Measurements from ENCODE around the gene LPAR2.
A peak's percentile ranks its signal among the peaks of the same experiment; 100 is the strongest.

LPAR2 gene

DNA sequence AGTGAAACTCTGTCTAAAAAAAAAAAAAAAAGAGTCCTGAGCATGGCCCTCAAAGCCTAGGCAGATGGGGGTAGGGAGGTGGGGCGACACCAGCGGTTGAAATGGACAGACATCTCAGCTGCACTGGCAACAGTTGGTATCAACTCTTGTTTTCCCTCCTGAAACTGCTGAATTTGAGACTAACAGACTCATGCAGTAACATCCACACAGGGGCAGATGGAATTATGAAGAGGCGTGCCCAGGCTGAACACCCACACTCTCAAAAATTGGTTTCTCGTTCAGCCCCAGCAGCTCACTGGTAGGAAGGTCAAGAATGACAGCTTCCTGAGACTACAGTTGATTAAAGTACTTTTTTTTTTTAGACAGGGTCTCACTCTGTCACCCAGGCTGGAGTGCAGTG lies 33.6 kb downstream of the LPAR2 start:
- peak; percentile 62 for DNase-seq

DNA sequence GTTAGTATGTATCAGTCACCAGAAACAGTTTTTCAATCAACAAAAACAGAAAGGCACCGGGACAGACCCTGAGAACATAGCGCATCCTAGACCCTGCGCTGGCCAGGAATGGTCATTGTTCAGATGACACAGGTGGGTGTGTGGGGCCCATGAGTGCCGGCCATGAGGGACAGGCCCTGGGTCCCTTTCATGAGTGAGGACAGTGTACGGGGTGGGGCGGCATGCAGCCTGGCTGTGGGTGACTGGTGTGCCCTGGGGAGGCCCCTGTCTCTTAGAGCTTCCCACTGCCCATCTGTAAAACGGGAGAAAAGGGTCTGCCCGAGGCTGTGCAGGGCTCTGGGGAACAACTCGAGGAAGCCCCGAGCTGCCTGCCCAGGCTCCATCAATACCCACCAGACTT lies 35.3 kb downstream of the LPAR2 start:
- DNase-seq, result no peak

DNA sequence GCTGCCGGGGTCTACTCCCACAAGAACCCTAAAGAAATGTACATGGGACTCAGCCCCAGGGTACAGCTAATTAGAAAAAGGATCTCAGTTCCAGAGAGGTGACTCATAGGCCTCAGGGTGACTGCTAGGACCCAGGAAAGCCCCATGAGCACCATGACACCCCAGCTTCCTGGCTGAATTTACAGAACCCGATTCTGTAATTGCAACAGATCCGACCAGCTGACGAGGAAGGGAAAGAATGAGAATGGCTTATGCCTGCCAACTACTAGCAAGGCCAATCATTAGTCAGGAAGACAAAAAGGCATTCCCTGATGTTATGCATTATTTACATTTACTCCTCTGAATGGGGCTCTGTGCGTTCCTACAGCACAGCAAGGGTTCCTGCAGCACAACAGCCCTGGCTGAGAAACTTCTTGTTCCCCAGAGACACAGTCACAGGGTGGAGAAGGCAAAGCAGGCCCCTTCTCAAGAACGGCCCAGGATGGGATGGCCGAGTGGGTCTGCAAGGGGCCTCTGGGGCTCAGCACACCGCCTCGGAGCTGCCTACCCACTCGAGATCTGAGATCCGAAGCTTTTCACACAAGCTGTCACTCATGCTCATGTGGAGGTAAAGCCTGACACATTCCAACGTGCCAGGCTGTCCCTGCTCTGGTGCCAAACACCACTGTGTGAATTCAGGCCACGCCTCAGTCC lies 36.7 kb downstream of the LPAR2 start:
- DNase-seq, result peak; percentile 98

DNA sequence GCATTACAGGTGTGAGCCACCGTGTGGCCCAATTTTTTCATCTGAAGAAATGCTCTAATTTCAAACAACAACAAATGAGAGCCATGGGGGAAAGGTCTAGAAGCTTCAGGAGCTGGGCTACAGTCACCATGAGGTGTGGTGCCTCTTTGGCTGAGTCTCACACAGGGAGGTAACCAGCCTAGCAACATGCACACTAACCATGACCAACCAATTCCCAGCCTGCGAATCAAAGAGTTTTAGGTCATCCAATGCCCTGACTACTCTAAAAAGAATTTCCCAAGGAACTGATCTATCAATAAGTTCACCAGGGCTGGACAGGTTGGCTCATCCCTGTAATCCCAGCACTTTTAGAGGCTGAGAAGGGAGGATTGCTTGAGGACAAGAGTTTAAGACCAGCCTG lies 39.5 kb downstream of the LPAR2 start:
- DNase-seq, result no peak

DNA sequence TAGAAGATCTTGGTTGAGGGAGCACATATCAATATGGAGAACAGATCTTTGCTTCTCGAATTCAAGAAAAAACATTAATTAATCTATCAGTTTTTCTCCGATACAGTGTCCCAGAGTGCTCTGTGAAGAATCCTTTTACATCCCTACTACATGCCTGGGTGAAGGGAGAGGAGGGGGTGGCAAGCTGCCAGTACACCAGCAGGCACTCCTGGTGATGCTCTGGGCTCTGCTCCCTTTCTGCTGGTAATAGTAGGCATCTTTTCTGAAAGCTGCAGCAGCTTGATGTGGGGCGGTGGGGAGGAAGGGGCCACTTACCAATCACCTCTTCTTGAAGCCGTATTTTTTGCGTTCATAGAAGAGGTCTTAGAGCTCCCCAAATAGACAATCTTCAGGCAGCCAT lies 40.2 kb downstream of the LPAR2 start:
- DNase-seq, result no peak

DNA sequence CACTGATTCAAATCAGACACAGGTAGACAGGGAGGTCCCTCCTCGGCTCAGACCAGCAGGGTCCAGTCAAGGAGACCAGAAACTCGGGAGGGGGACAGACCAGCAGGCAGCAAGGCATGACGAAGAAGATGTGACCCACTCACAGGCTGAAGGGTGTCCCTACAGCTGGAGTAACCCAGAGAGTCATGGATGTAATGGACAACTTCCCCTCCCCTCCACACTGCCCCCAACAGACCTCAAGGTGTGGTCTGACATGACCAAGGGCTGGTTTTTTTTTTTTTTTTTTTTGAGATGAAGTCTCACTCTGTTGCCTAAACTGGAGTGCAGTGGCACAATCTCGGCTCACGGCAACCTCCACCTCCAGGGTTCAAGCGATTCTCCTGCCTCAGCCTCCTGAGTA lies 43.7 kb downstream of the LPAR2 start:
- no peak for DNase-seq

DNA sequence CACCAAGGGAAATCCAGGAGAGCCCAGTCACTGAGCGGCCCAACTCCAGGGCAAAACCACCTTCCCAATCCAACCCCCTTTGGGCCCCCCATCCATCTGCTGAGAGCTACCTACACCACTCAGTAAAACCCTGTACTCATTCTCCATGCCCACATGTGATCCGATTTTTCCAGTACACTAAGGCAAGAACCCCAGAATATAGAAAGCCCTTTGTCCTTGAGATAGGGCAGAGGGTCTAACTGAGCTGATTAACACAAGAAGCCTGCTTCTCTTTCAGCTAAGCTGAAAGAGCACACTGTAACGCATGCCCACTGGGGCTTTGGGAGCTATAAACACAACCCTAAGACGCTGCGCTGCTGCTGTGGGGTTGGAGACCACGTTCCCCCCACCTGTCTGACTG lies 45.5 kb downstream of the LPAR2 start:
- no peak for DNase-seq

DNA sequence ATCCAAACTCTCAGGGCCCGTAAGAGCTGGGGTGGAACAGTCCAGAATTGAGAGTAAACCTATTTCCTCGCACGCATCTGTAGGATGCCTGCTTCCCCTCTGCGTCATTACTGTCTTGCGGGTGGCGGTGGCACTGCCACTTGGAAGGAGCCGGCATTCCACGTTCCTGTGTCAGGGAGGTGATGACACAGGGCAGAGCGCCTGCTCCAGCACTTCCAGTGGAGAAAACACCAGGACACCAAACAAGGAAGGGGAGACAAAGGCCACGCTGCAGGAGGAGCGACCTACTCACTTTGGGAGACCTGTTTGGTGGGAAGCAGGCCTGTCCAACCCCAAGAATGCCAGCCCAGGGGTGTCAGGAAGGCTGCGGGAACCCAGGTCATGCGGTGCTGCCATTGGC lies 46.6 kb downstream of the LPAR2 start:
- DNase-seq, result no peak

DNA sequence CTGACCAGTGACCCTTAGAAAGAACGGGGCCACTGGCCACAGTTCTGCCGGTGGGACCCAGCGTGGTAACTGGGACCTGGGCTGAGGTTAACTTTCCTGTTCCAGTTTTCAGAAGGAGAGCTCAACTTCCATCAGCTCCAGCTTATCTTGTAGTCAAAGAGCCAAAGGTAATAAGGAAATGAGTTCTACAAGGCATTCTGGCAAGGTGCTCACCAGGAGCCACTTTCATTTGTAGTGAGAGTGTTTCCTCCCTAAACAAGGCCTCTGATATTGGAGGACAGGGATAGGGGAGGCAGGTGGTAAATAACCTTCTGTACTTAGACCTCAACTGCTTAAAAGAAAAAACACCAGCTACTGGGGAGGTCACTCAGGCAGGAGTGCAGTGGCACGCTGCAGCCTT lies 47.6 kb downstream of the LPAR2 start:
- no peak for DNase-seq

DNA sequence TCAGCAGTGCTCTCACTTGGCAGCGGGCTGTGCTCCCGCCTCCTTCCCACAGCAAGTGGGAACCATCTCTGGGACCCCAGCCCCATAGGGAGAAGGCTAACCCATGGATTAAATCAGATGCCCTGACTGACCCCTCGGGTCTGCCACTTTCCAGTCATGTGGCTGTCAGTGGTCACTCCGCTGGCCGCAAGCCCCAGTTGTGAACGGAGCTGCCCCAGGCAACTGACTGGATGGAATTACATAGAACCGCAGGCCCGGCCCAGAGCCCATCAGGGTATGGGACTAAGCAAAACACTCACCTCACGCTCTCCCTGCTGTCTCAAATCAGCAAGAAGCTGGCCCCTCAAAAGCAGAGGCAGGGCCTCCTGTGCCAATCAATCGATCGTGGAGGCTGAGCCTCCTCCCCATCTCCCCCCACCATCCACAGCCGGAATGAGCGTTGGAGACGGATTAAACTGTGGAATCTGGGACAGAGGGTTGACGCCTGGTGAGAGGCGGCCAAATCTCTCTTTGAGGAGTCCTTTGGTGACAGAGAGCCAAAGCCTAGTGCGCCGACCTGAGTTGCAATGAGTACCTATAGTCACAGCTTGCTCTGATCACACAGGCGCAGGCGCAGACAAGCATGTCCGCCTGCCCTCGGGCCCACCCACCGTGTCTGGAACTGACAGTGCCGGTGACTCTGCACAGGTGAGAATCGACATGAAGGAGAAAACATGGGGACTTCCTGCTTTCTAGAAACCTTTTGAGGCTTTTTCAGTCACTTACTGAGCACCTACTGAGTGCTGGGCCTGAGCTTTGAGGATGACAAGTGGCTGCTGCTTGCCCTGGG lies 48.3 kb downstream of the LPAR2 start:
- DNase-seq, result no peak

DNA sequence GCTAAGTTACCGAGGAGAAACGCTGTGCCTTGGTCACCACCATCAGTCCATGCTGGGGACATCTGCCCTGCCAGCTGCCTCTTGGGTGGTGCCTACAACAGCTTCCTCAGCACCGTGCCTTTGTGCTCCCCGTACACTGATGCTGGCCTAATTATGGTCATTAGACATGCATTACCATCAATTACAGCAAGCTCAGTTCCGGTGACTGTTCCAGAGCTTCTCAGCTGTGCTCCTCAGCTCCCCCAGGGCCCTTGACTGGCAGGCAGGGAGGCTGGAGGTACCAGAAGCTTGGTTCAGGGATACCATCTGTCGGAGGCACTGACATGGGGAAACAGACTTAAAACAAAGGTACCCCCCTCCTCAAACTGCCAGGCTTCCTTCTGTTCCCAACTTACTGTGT lies 49.8 kb downstream of the LPAR2 start:
- DNase-seq, result no peak

DNA sequence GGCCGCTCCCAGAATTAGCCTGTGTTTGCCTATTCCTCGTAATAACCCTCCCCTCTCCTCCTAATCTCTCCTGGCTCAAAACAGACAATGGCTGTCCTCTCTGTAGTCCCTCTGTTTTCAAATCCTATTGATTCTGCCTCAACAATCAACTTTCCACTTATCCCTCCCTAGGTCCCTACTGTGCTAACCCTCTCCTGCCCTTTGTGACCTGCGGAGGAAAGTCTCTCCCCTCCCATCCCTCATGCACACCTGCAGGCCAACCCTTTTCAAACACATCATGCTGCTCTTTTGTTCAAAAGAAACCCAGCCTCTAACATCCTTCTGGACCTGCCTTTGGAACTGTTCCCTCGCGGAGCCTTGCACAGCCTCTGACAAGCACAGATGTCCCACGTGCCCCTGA lies 52.6 kb downstream of the LPAR2 start:
- no peak for DNase-seq
